Spleen (tissue), 7 donors: ENCODE data around the gene DUSP22.

Source experiments
- POLR2A ChIP-seq, 3 donors: fragments of 450-650 bp; IDR thresholded peaks; one replicate each; pipeline ENCODE4 v1.5.1; 2017; ENCODE audit warnings: antibody characterized with exemption in 3 of 3, mild to moderate bottlenecking in 1 of 3
- POLR2AphosphoS5 ChIP-seq, 3 donors: sonication (generic); formaldehyde crosslinking; IDR thresholded peaks; one replicate each; pipeline ENCODE4 v1.5.1; 2017; ENCODE audit warnings: antibody characterized with exemption in 3 of 3
- TF ChIP-seq, protein P1 (sequence below), 11 experiments: fragments of 200-600 bp in 7 of 11; fragments of 450-650 bp in 4 of 11; sonication (generic) in 4 of 11; IDR thresholded peaks in 8 of 11; conservative IDR thresholded peaks in 3 of 11; 1 replicate in 7 of 11; 2 replicates in 4 of 11; pipeline versions ENCODE4 v1.4.0 to v1.8.0; 2016 to 2021; ENCODE audit warnings: antibody characterized with exemption in 11 of 11, inconsistent platforms in 4 of 11, mild to moderate bottlenecking in 1 of 11
- donor health status: DM: no; HTN: no; CAD: no; lungs with moderate emphysema.
- donor health status: DM: no; HTN: no; CAD: no.
- donor health status: DM: no; HTN: no; CAD: no.

DNA sequence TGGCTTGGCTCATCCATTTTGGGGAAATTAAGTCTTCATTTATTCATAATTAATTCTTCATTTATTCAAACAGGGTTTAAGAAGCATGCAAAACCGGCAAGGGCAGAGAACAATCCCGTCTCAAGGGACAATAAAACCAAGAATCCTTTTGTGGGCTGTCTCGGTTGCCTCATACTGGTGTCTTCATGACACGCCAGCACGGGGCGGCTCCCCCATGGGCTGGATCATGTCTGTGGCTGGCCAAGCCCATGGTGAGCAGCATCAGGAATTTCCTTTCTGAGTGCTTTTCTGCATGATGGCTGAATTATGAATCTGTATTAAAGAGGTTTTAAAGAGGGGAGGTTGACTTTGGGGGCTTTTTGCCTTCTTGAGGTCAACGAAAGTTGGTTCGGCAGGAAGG, 38.3 kb upstream of the DUSP22 start:
- TF ChIP-seq, protein P1, sequence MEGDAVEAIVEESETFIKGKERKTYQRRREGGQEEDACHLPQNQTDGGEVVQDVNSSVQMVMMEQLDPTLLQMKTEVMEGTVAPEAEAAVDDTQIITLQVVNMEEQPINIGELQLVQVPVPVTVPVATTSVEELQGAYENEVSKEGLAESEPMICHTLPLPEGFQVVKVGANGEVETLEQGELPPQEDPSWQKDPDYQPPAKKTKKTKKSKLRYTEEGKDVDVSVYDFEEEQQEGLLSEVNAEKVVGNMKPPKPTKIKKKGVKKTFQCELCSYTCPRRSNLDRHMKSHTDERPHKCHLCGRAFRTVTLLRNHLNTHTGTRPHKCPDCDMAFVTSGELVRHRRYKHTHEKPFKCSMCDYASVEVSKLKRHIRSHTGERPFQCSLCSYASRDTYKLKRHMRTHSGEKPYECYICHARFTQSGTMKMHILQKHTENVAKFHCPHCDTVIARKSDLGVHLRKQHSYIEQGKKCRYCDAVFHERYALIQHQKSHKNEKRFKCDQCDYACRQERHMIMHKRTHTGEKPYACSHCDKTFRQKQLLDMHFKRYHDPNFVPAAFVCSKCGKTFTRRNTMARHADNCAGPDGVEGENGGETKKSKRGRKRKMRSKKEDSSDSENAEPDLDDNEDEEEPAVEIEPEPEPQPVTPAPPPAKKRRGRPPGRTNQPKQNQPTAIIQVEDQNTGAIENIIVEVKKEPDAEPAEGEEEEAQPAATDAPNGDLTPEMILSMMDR (IDR thresholded peaks at IDR 0.05 in 8 of 11, conservative IDR thresholded peaks at IDR 0.05 in 3 of 11): no peak
- TF ChIP-seq POLR2A (IDR thresholded peaks at IDR 0.05) (no peak), POLR2AphosphoS5 (IDR thresholded peaks at IDR 0.05) (no peak)
